Measurements from ENCODE around the gene ZBTB20. TPM values are rescaled to one million over a fixed set of nuclear protein-coding genes. Genes with fewer than 3 reads are reported as not detected.
A peak's percentile ranks its signal among the peaks of the same experiment; 100 is the strongest.

The ZBTB20 gene
- total and polyA plus RNA-seq, 4 donors = 0.88 to 83.2 (median 20.4) TPM

DNA sequence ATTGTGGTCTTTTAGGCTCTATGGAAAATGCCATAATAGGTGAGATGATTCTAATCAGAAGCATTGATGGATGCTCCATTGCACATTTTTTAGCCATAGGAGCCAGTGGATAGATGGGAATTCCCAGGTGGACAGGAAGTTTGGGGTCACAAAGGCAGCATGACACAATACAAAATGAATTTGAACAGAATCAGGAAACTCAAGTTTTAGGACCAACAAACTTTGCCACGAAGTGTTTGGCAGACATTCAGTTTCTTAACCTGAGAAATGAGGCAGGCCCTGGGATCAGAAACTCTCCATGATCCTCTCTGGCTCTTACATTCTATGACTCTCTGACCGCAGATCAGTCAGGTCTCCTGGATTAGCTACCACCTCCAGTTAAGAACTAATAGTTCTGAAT is 577.9 kb downstream of the ZBTB20 start:
- Histone ChIP-seq H3K27me3 (ENCODE audit: control insufficient read depth in 4 of 4, insufficient read depth in 4 of 4, low read length in 3 of 4) (no peaks in the 10 kb centered on the region), H3K9ac (ENCODE audit: low read depth in 1 of 2, low read length in 2 of 2) (no peak overlapping the region), H3K9me3 (ENCODE audit: control insufficient read depth in 4 of 4, low read length in 3 of 4) (no peaks in the 10 kb centered on the region), H3K36me3 (ENCODE audit: control insufficient read depth in 4 of 4, insufficient read depth in 3 of 4, low read depth in 1 of 4, low read length in 3 of 4) (peaks cover 0 to 3% (median 1%) of the 10 kb centered on the region in 4 donors), H3K4me1 (ENCODE audit: control insufficient read depth in 4 of 4, insufficient read depth in 4 of 4, low read length in 3 of 4) (peaks cover 4 to 11% (median 5%) of the 10 kb centered on the region in 4 donors), H3K4me3 (ENCODE audit: low read depth in 1 of 3, low read length in 3 of 3) (no peak overlapping the region), H3K27ac (ENCODE audit: low read depth in 1 of 2, low read length in 2 of 2) (no peak overlapping the region)
- WGBS = 69% methylated on average over 2 of the region's 2 CpGs
- no peak for TF ChIP-seq RAD21 (IDR thresholded peaks at IDR 0.05)
- TF ChIP-seq FOXA1 (IDR thresholded peaks at IDR 0.05) = no peak
- DNase-seq (ENCODE audit: low spot score) = no peak

DNA sequence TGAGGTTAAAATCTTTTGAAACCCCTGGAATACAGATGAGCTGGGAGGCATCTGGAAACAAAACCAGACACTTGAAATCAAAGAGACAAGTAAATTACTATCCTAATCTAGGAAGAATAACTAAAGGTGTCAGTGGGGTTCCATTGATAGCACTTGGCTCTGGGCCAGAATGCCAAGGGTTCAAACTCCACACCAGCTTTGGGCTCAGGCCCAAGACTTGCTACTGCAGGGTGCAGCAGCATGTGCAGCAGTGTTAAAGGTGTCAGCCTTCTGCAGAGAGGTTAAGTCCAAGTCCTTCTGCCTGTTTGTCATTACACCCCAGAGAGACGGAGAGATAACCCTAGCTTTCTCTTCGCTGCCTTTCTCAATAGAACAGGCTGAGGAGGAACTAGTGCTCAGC is 579.3 kb downstream of the ZBTB20 start:
- TF ChIP-seq, protein P1, sequence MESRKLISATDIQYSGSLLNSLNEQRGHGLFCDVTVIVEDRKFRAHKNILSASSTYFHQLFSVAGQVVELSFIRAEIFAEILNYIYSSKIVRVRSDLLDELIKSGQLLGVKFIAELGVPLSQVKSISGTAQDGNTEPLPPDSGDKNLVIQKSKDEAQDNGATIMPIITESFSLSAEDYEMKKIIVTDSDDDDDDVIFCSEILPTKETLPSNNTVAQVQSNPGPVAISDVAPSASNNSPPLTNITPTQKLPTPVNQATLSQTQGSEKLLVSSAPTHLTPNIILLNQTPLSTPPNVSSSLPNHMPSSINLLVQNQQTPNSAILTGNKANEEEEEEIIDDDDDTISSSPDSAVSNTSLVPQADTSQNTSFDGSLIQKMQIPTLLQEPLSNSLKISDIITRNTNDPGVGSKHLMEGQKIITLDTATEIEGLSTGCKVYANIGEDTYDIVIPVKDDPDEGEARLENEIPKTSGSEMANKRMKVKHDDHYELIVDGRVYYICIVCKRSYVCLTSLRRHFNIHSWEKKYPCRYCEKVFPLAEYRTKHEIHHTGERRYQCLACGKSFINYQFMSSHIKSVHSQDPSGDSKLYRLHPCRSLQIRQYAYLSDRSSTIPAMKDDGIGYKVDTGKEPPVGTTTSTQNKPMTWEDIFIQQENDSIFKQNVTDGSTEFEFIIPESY (IDR thresholded peaks at IDR 0.05) = no peak
- no peak for TF ChIP-seq RAD21 (IDR thresholded peaks at IDR 0.05)
- TF ChIP-seq, protein P2, sequence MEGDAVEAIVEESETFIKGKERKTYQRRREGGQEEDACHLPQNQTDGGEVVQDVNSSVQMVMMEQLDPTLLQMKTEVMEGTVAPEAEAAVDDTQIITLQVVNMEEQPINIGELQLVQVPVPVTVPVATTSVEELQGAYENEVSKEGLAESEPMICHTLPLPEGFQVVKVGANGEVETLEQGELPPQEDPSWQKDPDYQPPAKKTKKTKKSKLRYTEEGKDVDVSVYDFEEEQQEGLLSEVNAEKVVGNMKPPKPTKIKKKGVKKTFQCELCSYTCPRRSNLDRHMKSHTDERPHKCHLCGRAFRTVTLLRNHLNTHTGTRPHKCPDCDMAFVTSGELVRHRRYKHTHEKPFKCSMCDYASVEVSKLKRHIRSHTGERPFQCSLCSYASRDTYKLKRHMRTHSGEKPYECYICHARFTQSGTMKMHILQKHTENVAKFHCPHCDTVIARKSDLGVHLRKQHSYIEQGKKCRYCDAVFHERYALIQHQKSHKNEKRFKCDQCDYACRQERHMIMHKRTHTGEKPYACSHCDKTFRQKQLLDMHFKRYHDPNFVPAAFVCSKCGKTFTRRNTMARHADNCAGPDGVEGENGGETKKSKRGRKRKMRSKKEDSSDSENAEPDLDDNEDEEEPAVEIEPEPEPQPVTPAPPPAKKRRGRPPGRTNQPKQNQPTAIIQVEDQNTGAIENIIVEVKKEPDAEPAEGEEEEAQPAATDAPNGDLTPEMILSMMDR (IDR thresholded peaks at IDR 0.05; ENCODE audit: low read depth, low read length, missing input control) = no peak
- no peak for TF ChIP-seq NR2F2 (IDR thresholded peaks at IDR 0.05)
- TF ChIP-seq GABPA (IDR thresholded peaks at IDR 0.05 in 1 of 2, conservative IDR thresholded peaks at IDR 0.05 in 1 of 2) = no peak
- peak; percentile 29 to 56 for TF ChIP-seq HNF4A (conservative IDR thresholded peaks at IDR 0.05)
- 79% methylated on average over 2 of the region's 2 CpGs for WGBS
- peak; percentile 34 for DNase-seq (ENCODE audit: low spot score)
- no peak overlapping the region for H3K4me3 ChIP-seq (ENCODE audit: low read depth in 1 of 3, low read length in 3 of 3)
- no peaks in the 10 kb centered on the region for H3K9me3 ChIP-seq (ENCODE audit: control insufficient read depth in 4 of 4, low read length in 3 of 4)
- H3K27me3 ChIP-seq (ENCODE audit: control insufficient read depth in 4 of 4, insufficient read depth in 4 of 4, low read length in 3 of 4) = no peaks in the 10 kb centered on the region
- peaks cover 4 to 11% (median 5%) of the 10 kb centered on the region in 4 donors for H3K4me1 ChIP-seq (ENCODE audit: control insufficient read depth in 4 of 4, insufficient read depth in 4 of 4, low read length in 3 of 4)
- H3K36me3 ChIP-seq (ENCODE audit: control insufficient read depth in 4 of 4, insufficient read depth in 3 of 4, low read depth in 1 of 4, low read length in 3 of 4) = peaks cover 0 to 3% (median 1%) of the 10 kb centered on the region in 4 donors
- H3K27ac ChIP-seq (ENCODE audit: low read depth in 1 of 2, low read length in 2 of 2) = no peak overlapping the region
- no peak overlapping the region for H3K9ac ChIP-seq (ENCODE audit: low read depth in 1 of 2, low read length in 2 of 2)

DNA sequence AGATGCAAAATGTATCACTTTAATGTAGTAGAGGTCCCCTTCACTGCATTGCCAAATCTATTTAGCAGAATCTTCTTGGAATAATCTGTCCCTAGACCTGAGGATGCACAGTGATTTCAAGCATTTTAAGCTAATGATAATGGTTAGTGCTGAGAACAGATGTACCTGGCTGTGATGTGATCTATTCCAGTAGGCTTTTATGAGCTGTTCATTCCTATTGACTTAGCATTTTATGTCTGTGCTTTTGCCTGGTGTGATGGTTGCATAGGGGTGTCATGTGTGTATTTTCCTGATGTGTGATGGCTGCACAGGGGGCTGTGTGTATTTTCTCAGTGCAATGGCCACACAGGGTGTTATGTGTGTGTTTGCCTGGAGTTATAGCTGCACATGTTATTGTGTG is 580.3 kb downstream of the ZBTB20 start:
- TF ChIP-seq RXRA (IDR thresholded peaks at IDR 0.05) (no peak), JUND (IDR thresholded peaks at IDR 0.05) (no peak), GABPA (IDR thresholded peaks at IDR 0.05 in 1 of 2, conservative IDR thresholded peaks at IDR 0.05 in 1 of 2) (no peak), RAD21 (IDR thresholded peaks at IDR 0.05) (no peak)
- TF ChIP-seq, protein P2 (IDR thresholded peaks at IDR 0.05; ENCODE audit: low read depth, low read length, missing input control) = no peak
- TF ChIP-seq, protein P3, sequence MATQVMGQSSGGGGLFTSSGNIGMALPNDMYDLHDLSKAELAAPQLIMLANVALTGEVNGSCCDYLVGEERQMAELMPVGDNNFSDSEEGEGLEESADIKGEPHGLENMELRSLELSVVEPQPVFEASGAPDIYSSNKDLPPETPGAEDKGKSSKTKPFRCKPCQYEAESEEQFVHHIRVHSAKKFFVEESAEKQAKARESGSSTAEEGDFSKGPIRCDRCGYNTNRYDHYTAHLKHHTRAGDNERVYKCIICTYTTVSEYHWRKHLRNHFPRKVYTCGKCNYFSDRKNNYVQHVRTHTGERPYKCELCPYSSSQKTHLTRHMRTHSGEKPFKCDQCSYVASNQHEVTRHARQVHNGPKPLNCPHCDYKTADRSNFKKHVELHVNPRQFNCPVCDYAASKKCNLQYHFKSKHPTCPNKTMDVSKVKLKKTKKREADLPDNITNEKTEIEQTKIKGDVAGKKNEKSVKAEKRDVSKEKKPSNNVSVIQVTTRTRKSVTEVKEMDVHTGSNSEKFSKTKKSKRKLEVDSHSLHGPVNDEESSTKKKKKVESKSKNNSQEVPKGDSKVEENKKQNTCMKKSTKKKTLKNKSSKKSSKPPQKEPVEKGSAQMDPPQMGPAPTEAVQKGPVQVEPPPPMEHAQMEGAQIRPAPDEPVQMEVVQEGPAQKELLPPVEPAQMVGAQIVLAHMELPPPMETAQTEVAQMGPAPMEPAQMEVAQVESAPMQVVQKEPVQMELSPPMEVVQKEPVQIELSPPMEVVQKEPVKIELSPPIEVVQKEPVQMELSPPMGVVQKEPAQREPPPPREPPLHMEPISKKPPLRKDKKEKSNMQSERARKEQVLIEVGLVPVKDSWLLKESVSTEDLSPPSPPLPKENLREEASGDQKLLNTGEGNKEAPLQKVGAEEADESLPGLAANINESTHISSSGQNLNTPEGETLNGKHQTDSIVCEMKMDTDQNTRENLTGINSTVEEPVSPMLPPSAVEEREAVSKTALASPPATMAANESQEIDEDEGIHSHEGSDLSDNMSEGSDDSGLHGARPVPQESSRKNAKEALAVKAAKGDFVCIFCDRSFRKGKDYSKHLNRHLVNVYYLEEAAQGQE (IDR thresholded peaks at IDR 0.05) = no peak
- no peaks in the 10 kb centered on the region for H3K27me3 ChIP-seq (ENCODE audit: control insufficient read depth in 4 of 4, insufficient read depth in 4 of 4, low read length in 3 of 4)
- DNase-seq (ENCODE audit: low spot score) = no peak
- H3K9ac ChIP-seq (ENCODE audit: low read depth in 1 of 2, low read length in 2 of 2) = no peak overlapping the region
- no peak overlapping the region for H3K4me3 ChIP-seq (ENCODE audit: low read depth in 1 of 3, low read length in 3 of 3)
- H3K36me3 ChIP-seq (ENCODE audit: control insufficient read depth in 4 of 4, insufficient read depth in 3 of 4, low read depth in 1 of 4, low read length in 3 of 4) = peaks cover 0 to 3% (median 1%) of the 10 kb centered on the region in 4 donors
- H3K9me3 ChIP-seq (ENCODE audit: control insufficient read depth in 4 of 4, low read length in 3 of 4) = no peaks in the 10 kb centered on the region
- H3K4me1 ChIP-seq (ENCODE audit: control insufficient read depth in 4 of 4, insufficient read depth in 4 of 4, low read length in 3 of 4) = peaks cover 3 to 11% (median 4%) of the 10 kb centered on the region in 4 donors
- no peak overlapping the region for H3K27ac ChIP-seq (ENCODE audit: low read depth in 1 of 2, low read length in 2 of 2)

Data from liver (tissue), 9 donors.